Transverse colon (tissue), 4 donors: ENCODE data around the gene SLC7A8. TPM values are rescaled to one million over a fixed set of nuclear protein-coding genes. Genes with fewer than 3 reads are reported as not detected.

ENCODE experiments used
- DNase-seq: peaks from one replicate; pipeline ENCODE4 v3.0.0-alpha.2; 2019
- H3K27ac ChIP-seq, 4 donors: fragments of 200-600 bp; sonication (generic); 2 replicates each; pipeline ENCODE4 v1.5.1; 2016 to 2018; ENCODE audit warnings: inconsistent platforms in 4 of 4
- H3K27me3 ChIP-seq: fragments of 200-600 bp; sonication (generic); 2 replicates; pipeline ENCODE4 v1.5.1; 2017; ENCODE audit warnings: inconsistent platforms
- H3K36me3 ChIP-seq, 4 donors: fragments of 200-600 bp; sonication (generic); 2 replicates each; pipeline ENCODE4 v1.5.1; 2017 to 2019; ENCODE audit warnings: inconsistent platforms in 4 of 4
- H3K4me1 ChIP-seq, 4 donors: fragments of 200-600 bp; sonication (generic); 2 replicates each; pipeline ENCODE4 v1.5.1; 2017 to 2020; ENCODE audit warnings: inconsistent platforms in 4 of 4
- H3K4me3 ChIP-seq, 4 donors: fragments of 200-600 bp; sonication (generic); 1 replicate in 1 of 4; 2 replicates in 3 of 4; pipeline versions ENCODE4 v1.5.1 to v1.6.1; 2017 to 2019; ENCODE audit warnings: inconsistent platforms in 4 of 4
- H3K9me3 ChIP-seq, 2 donors: fragments of 200-600 bp; sonication (generic); 2 replicates each; pipeline ENCODE4 v1.5.1; 2017 to 2019; ENCODE audit warnings: inconsistent platforms in 2 of 2
- EP300 ChIP-seq: sonication (generic); formaldehyde crosslinking; IDR thresholded peaks from one replicate; pipeline ENCODE4 v1.6.1; 2017; ENCODE audit warnings: antibody characterized with exemption, low read depth
- POLR2A ChIP-seq: fragments of 450-650 bp; IDR thresholded peaks from one replicate; pipeline ENCODE4 v1.6.1; 2016; ENCODE audit warnings: antibody characterized with exemption, mild to moderate bottlenecking, moderate library complexity
- POLR2AphosphoS5 ChIP-seq, 3 donors: sonication (generic); formaldehyde crosslinking; IDR thresholded peaks; one replicate each; pipeline ENCODE4 v1.6.1; 2016; ENCODE audit warnings: antibody characterized with exemption in 3 of 3
- WGBS, 2 donors: methylation state at CpG; one replicate each; pipeline ENCODE4 v1.1.5; 2018; ENCODE audit warnings: low coverage in 1 of 2; 5-methylcytosine and 5-hydroxymethylcytosine counted together
- in situ Hi-C, 4 donors: fragments of 200-750 bp; cut with MboI; loops; one replicate each; pipeline versions ENCODE4 v1.15.0 to v1.15.1; 2017; ENCODE audit warnings: low sequenced_read_pairs in 3 of 4, low pct_ligation_motif_present in 1 of 4, low pct_unique_long_range_greater_than_20kb in 1 of 4
- intact Hi-C: fragments of 100-400 bp; cut with DNase I; formaldehyde crosslinking; loops from one replicate; pipeline ENCODE4 v1.15.1; 2023; ENCODE audit warnings: low total_unique reads
- total RNA-seq, 4 donors: library from RNA; depleted of rRNA; stranded (reverse); fragments of >200 nt; gene quantifications; one replicate each; pipeline ENCODE4 v1.1.0, GENCODE V29; 2016
- TF ChIP-seq, protein P1 (sequence below), 5 experiments: fragments of 200-600 bp in 3 of 5; fragments of 450-650 bp in 2 of 5; sonication (generic) in 3 of 5; IDR thresholded peaks; 1 replicate in 2 of 5; 2 replicates in 3 of 5; pipeline ENCODE4 v1.5.1; 2016 to 2017; ENCODE audit warnings: antibody characterized with exemption in 5 of 5, inconsistent platforms in 3 of 5, mild to moderate bottlenecking in 2 of 5, moderate library complexity in 1 of 5

Gene SLC7A8
- total RNA-seq, 4 donors from 2014 or later = 5.2 to 29.1 (median 14.2) TPM

DNA sequence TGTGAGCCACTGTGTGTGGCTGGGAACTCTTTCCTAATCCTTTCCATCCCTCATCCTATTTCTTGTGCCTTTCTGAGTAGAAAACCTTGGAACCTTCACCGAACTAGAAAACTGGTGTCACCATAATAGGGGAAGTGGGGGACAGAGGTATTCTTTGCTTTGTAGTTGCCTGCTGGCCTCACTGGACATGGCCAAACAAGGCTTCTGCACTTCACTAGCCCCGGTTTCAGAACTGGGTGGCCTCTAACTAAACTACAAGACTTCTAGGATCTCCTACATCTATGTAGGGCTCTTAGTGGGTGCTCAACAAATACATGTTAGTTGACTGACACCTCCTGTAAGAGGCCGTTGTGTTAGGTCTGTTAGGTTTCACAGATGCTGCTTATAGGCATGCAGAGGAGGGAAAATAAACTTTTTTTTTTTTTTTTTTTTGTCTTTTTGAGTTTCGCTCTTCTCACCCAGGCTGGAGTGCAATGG lies 78.1 kb downstream of the SLC7A8 start:
- Histone ChIP-seq H3K27ac (no peak overlapping the region), H3K4me3 (no peak overlapping the region), H3K9me3 (no peaks in the 10 kb centered on the region), H3K27me3 (no peaks in the 10 kb centered on the region), H3K36me3 (no peaks in the 10 kb centered on the region), H3K4me1 (no peaks in the 10 kb centered on the region)
- in situ Hi-C loops (loop anchor here in 3 of 4 donors (25.0 kb wide), 1 partner anchor 182 kb away; the partner anchor contains the start of gene HOMEZ (in 3 of the 3)), intact Hi-C loops (no loop called here)
- 85 to 100% methylated on average over 1 to 4 of the region's 4 CpGs for WGBS, 2 donors
- DNase-seq = no peak
- TF ChIP-seq POLR2AphosphoS5 (IDR thresholded peaks at IDR 0.05) (no peak), EP300 (no peak), POLR2A (no peak)
- TF ChIP-seq, protein P1, sequence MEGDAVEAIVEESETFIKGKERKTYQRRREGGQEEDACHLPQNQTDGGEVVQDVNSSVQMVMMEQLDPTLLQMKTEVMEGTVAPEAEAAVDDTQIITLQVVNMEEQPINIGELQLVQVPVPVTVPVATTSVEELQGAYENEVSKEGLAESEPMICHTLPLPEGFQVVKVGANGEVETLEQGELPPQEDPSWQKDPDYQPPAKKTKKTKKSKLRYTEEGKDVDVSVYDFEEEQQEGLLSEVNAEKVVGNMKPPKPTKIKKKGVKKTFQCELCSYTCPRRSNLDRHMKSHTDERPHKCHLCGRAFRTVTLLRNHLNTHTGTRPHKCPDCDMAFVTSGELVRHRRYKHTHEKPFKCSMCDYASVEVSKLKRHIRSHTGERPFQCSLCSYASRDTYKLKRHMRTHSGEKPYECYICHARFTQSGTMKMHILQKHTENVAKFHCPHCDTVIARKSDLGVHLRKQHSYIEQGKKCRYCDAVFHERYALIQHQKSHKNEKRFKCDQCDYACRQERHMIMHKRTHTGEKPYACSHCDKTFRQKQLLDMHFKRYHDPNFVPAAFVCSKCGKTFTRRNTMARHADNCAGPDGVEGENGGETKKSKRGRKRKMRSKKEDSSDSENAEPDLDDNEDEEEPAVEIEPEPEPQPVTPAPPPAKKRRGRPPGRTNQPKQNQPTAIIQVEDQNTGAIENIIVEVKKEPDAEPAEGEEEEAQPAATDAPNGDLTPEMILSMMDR (IDR thresholded peaks at IDR 0.05) = no peak

DNA sequence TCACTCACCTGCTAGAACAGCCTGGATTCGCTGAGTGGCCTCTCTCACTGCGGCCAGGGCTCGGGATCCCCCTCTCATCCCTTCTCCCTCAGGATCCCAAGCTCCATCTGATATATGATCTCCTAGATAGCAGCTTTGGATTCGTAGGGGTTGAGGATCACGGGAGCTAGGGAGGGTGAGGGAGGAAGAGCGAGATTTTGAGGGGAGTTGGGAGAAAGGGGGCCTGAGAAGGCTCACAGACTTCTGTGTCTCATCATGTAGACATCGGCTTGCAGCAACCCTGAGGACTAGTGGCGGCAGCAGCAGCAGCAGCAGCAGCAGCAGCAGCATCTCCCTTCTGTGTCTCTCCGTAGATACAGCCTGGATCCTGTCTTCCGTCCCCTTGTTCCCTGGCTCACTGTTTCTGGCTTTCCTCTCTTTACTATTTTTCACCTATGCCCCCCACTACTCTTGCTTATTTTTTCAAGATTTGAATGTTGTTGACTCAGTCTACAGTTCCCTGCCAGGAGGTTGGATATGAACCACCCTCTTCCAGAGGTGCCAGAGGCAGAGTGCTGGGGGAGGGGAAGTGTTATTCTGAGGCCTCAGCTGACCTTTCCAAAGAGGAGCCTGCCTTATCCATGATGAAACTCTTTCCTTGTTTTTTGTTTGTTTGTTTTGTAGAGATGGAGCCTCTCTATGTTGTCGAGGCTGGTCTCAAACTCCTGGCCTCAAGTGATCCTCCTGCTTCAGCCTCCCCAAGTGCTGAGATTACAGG lies 78.7 kb downstream of the SLC7A8 start, which contains the start of gene CIROP:
CIROP (minus strand) TSS at position 399 of the 757 bp plus-strand sequence; CDS start at position 330, 69 bp downstream.
- no peaks in the 10 kb centered on the region for H3K27me3 ChIP-seq
- no peak within 1 kb of the TSS for H3K4me3 ChIP-seq
- no peak within 1 kb of the TSS for H3K27ac ChIP-seq
- TF ChIP-seq POLR2AphosphoS5 (IDR thresholded peaks at IDR 0.05) = no peak
- TF ChIP-seq, protein P1 (IDR thresholded peaks at IDR 0.05) = no peak
- no peak for TF ChIP-seq EP300
- no peak for TF ChIP-seq POLR2A
- 80 to 100% methylated on average over 3 to 11 of the region's 11 CpGs for WGBS, 2 donors
- DNase-seq = no peak
- H3K36me3 ChIP-seq = no peaks in the 10 kb centered on the region
- no peaks in the 10 kb centered on the region for H3K4me1 ChIP-seq
- intact Hi-C loops = no loop called here
- in situ Hi-C loops = loop anchor here in 3 of 4 donors (25.0 kb wide), 1 partner anchor 183 kb away; the partner anchor contains the start of gene HOMEZ (in 3 of the 3)
- H3K9me3 ChIP-seq = no peaks in the 10 kb centered on the region

DNA sequence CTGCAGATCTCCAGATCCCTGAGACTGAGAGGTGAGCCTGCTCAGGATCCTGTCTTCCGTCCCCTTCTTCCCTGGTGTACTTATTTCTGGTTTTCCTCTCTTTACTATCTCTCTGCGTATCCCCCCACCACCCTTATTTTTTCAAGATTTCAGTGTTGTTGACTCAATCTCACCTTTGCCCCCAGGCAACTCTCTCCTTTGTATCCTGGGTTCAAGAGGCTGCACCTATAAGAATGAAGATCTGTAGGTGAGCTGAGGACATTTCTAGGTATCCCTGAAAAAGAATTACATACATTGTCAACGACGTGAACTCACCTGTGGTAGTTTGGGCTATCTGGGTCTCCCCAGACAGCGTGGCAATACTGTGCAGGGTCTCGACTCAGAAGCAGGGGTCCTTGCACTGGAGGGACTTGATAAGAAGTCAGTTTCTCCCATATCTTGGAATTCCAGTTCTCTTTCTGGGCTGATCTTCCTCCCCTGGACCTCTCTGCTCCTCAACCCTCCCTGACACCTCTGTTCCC lies 79.3 kb downstream of the SLC7A8 start:
- no peak for DNase-seq
- intact Hi-C loops (no loop called here), in situ Hi-C loops (loop anchor here in 3 of 4 donors (25.0 kb wide), 1 partner anchor 183 kb away; the partner anchor contains the start of gene HOMEZ (in 3 of the 3))
- Histone ChIP-seq H3K27me3 (no peaks in the 10 kb centered on the region), H3K9me3 (no peaks in the 10 kb centered on the region), H3K27ac (no peak overlapping the region), H3K4me3 (no peak overlapping the region), H3K4me1 (no peaks in the 10 kb centered on the region), H3K36me3 (no peaks in the 10 kb centered on the region)
- TF ChIP-seq EP300 (no peak), POLR2AphosphoS5 (IDR thresholded peaks at IDR 0.05) (no peak), POLR2A (no peak)
- TF ChIP-seq, protein P1 (IDR thresholded peaks at IDR 0.05) = no peak
- WGBS, 2 donors = 88 to 89% methylated on average over 3 to 6 of the region's 6 CpGs

DNA sequence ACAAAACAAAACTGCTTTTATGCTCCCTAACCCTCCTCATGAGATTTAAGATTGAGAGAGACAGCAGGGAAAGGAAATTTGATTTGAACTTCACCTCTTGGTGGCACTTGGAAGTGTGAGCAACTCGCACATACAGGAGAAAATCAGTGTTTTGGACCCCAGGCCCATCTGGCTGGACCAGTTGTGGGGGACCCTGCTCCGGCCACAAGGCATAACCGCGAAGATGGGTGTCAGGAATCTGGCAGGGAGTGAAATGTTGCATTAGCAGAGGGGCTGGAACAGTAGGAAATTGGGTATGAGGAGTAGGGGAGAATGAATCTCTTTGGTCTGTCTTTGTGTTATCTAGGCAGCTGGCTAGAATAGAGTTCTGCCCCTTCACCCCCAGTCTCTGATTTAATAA lies 79.9 kb downstream of the SLC7A8 start:
- no peaks in the 10 kb centered on the region for H3K9me3 ChIP-seq
- H3K4me3 ChIP-seq = no peak overlapping the region
- in situ Hi-C loops (loop anchor here in 3 of 4 donors (25.0 kb wide), 1 partner anchor 184 kb away; the partner anchor contains the start of gene HOMEZ (in 3 of the 3)), intact Hi-C loops (no loop called here)
- no peaks in the 10 kb centered on the region for H3K4me1 ChIP-seq
- no peak overlapping the region for H3K27ac ChIP-seq
- WGBS, 2 donors = 91 to 100% methylated on average over 3 to 4 of the region's 4 CpGs
- no peaks in the 10 kb centered on the region for H3K36me3 ChIP-seq
- TF ChIP-seq POLR2AphosphoS5 (IDR thresholded peaks at IDR 0.05) (no peak), EP300 (no peak), POLR2A (no peak)
- TF ChIP-seq, protein P1 (IDR thresholded peaks at IDR 0.05) = no peak
- H3K27me3 ChIP-seq = no peaks in the 10 kb centered on the region
- no peak for DNase-seq
